B cell (primary cell): ENCODE measurements around the gene MCTP1. TPM values are rescaled to one million over a fixed set of nuclear protein-coding genes. Genes with fewer than 3 reads are reported as not detected.

Source experiments
- ATAC-seq: fragments of 200-7000 bp; cut with Tn5 transposase; one replicate; pipeline ENCODE4 v1.10.0; 2021; ENCODE audit warnings: low read depth, mild to moderate bottlenecking, moderate number of reproducible peaks, moderate library complexity
- CTCF ChIA-PET: fragments of 350-600 bp; sonication (Branson Sonifier 250); formaldehyde crosslinking; loops from one replicate; lab custom pipeline; 2021; ENCODE audit warnings: antibody characterized with exemption, inconsistent platforms; lab: Charles Lee
- POLR2A ChIA-PET: fragments of 350-600 bp; sonication (Branson Sonifier 250); formaldehyde crosslinking; loops from one replicate; lab custom pipeline; 2021; ENCODE audit warnings: antibody characterized with exemption; lab: Charles Lee
- DNase-seq: peaks from one replicate; pipeline ENCODE4 v3.0.0; 2013
- H2AFZ ChIP-seq: 2 replicates; pipeline ENCODE4 v1.6.1; 2012; ENCODE audit warnings: mild to moderate bottlenecking, low read depth, low read length; ENCODE audit not compliant: insufficient read depth, poor library complexity, severe bottlenecking
- H3K27ac ChIP-seq, 2 donors: 1 replicate in 1 of 2; 2 replicates in 1 of 2; pipeline ENCODE4 v1.5.1; 2012 to 2013; ENCODE audit warnings: low read length in 2 of 2, mild to moderate bottlenecking in 2 of 2, moderate library complexity in 1 of 2
- H3K27me3 ChIP-seq, 4 experiments: fragments of 200-600 bp in 1 of 4; sonication (generic) in 1 of 4; replicated peaks in 1 of 4; 1 replicate in 2 of 4; 2 replicates in 2 of 4; pipeline versions ENCODE4 v1.6.1 to v1.7.0; 2013 to 2016; ENCODE audit warnings: low read length in 3 of 4, mild to moderate bottlenecking in 2 of 4, mixed read lengths in 1 of 4, moderate library complexity in 1 of 4; ENCODE audit not compliant: insufficient read depth in 4 of 4, control insufficient read depth in 3 of 4; ENCODE audit errors: control extremely low read depth in 1 of 4
- H3K36me3 ChIP-seq, 2 experiments: replicated peaks in 1 of 2; 1 replicate in 1 of 2; 2 replicates in 1 of 2; pipeline versions ENCODE4 v1.6.1 to v1.7.1; 2013; ENCODE audit warnings: low read length in 1 of 2; ENCODE audit not compliant: insufficient read depth in 2 of 2, control insufficient read depth in 1 of 2; ENCODE audit errors: control extremely low read depth in 1 of 2, extremely low read depth in 1 of 2
- H3K4me1 ChIP-seq, 2 donors: fragments of 200-600 bp in 1 of 2; sonication (generic) in 1 of 2; 1 replicate in 1 of 2; 2 replicates in 1 of 2; pipeline versions ENCODE4 v1.5.1 to v1.6.1; 2013 to 2017; ENCODE audit warnings: low read length in 2 of 2; ENCODE audit not compliant: control insufficient read depth in 2 of 2, insufficient read depth in 2 of 2
- H3K4me2 ChIP-seq: replicated peaks from 2 replicates; pipeline ENCODE3; 2012; ENCODE audit warnings: mild to moderate bottlenecking, low read depth, low read length; ENCODE audit not compliant: poor library complexity, severe bottlenecking
- H3K4me3 ChIP-seq, 5 experiments: fragments of 200-600 bp in 1 of 5; sonication (generic) in 1 of 5; 1 replicate in 3 of 5; 2 replicates in 2 of 5; pipeline versions ENCODE4 v1.5.1 to v1.7.0; 2011 to 2016; ENCODE audit warnings: low read length in 4 of 5, mild to moderate bottlenecking in 4 of 5, low read depth in 2 of 5, control low read depth in 1 of 5, moderate library complexity in 1 of 5; ENCODE audit not compliant: insufficient read depth in 1 of 5; ENCODE audit errors: control extremely low read depth in 1 of 5, extremely low read depth in 1 of 5
- H3K79me2 ChIP-seq: fragments of 200-600 bp; sonication (generic); one replicate; pipeline ENCODE4 v1.6.0; 2016; ENCODE audit warnings: low read length; ENCODE audit not compliant: control insufficient read depth, insufficient read depth
- H3K9ac ChIP-seq: fragments of 200-600 bp; sonication (generic); 2 replicates; pipeline ENCODE4 v1.6.1; 2017; ENCODE audit warnings: mild to moderate bottlenecking, low read length, moderate library complexity
- H3K9me3 ChIP-seq, 3 donors: one replicate each; pipeline versions ENCODE4 v1.6.1 to v1.7.1; 2013; ENCODE audit warnings: low read length in 2 of 3; ENCODE audit not compliant: control insufficient read depth in 2 of 3, insufficient read depth in 1 of 3; ENCODE audit errors: control extremely low read depth in 1 of 3
- H4K20me1 ChIP-seq: 2 replicates; pipeline ENCODE4 v1.6.0; 2012; ENCODE audit warnings: mild to moderate bottlenecking, low read length; ENCODE audit not compliant: insufficient read depth, control insufficient read depth, poor library complexity, severe bottlenecking
- H3K27ac Mint-ChIP-seq: one replicate; pipeline ENCODE4 v1.8.0; 2021; ENCODE audit warnings: mixed read lengths
- H3K27me3 Mint-ChIP-seq: one replicate; pipeline ENCODE4 v1.8.0; 2021; ENCODE audit warnings: mixed read lengths
- H3K4me1 Mint-ChIP-seq: one replicate; pipeline ENCODE4 v1.8.0; 2021; ENCODE audit warnings: mixed read lengths
- H3K4me3 Mint-ChIP-seq: one replicate; pipeline ENCODE4 v1.8.0; 2021; ENCODE audit warnings: mixed read lengths
- H3K9me3 Mint-ChIP-seq: one replicate; pipeline ENCODE4 v1.8.0; 2022; ENCODE audit warnings: mixed read lengths; ENCODE audit not compliant: insufficient read depth
- CTCF ChIP-seq: fragments of 200-600 bp; IDR thresholded peaks from one replicate; pipeline ENCODE4 v1.8.0; 2022; ENCODE audit warnings: antibody characterized with exemption, mild to moderate bottlenecking
- EZH2 ChIP-seq: IDR thresholded peaks from 2 replicates; pipeline ENCODE4 v1.6.1; 2012; ENCODE audit warnings: borderline replicate concordance, low read depth, mild to moderate bottlenecking, moderate library complexity, low read length; ENCODE audit not compliant: insufficient read depth, poor library complexity, severe bottlenecking
- WGBS: methylation state at CpG from one replicate; pipeline ENCODE4 v1.1.5; 2013; ENCODE audit warnings: missing lambda C conversion rate; ENCODE audit not compliant: insufficient coverage; 5-methylcytosine and 5-hydroxymethylcytosine counted together
- intact Hi-C: fragments of 100-400 bp; cut with micrococcal nuclease; formaldehyde crosslinking; loops from one replicate; pipeline ENCODE4 v1.10.0; 2022
- polyA plus RNA-seq: library from polyadenylated mRNA; depleted of rRNA; stranded (reverse); fragments of >200 nt; gene quantifications from 2 replicates; pipeline ENCODE4 v1.2.3, GENCODE V29; 2012
- total RNA-seq, 2 donors: library from RNA; stranded (reverse); fragments of 120-200 nt in 1 of 2; gene quantifications; 1 replicate in 1 of 2; 2 replicates in 1 of 2; pipeline versions ENCODE4 v1.2.3 to v1.2.4, GENCODE V29; 2013 to 2022

The MCTP1 gene
- total and polyA plus RNA-seq, 2 donors (not counting 1 experiment from before 2014, with no cell fraction given), result 0.42 to 2.5 TPM

GRCh38 chr5:95102687-95103086, 182.2 kb downstream of the MCTP1 start:
- no peak overlapping the region for H3K27ac ChIP-seq
- Mint-ChIP-seq H3K4me1 (no peaks in the 10 kb centered on the region), H3K9me3 (no peaks in the 10 kb centered on the region), H3K27me3 (no peaks in the 10 kb centered on the region), H3K27ac (no peak overlapping the region), H3K4me3 (no peak overlapping the region)
- no peak overlapping the region for H3K4me2 ChIP-seq
- POLR2A ChIA-PET, result no interaction called here
- no peak for DNase-seq
- H3K36me3 ChIP-seq, result no peaks in the 10 kb centered on the region
- intact Hi-C loops, result no loop called here
- no peak overlapping the region for H3K4me3 ChIP-seq
- H3K27me3 ChIP-seq, result no peaks in the 10 kb centered on the region
- no peak overlapping the region for H2AFZ ChIP-seq
- no peaks in the 10 kb centered on the region for H3K4me1 ChIP-seq
- no peak overlapping the region for H3K9ac ChIP-seq
- WGBS, result no CpG with 5 or more reads among the region's 1 CpG
- no peak for ATAC-seq
- CTCF ChIA-PET, result no interaction called here
- TF ChIP-seq CTCF, result no peak
- TF ChIP-seq EZH2, result no peak
- H3K79me2 ChIP-seq, result no peaks in the 10 kb centered on the region
- no peaks in the 10 kb centered on the region for H3K9me3 ChIP-seq
- no peaks in the 10 kb centered on the region for H4K20me1 ChIP-seq

GRCh38 chr5:95102080-95102479, 182.8 kb downstream of the MCTP1 start:
- Histone ChIP-seq H2AFZ (no peak overlapping the region), H3K27me3 (no peaks in the 10 kb centered on the region), H3K36me3 (no peaks in the 10 kb centered on the region), H3K4me1 (no peaks in the 10 kb centered on the region), H3K27ac (no peak overlapping the region), H3K9ac (no peak overlapping the region), H3K4me3 (no peak overlapping the region), H3K9me3 (no peaks in the 10 kb centered on the region), H3K4me2 (no peak overlapping the region), H4K20me1 (no peaks in the 10 kb centered on the region), H3K79me2 (no peaks in the 10 kb centered on the region)
- no peak overlapping the region for H3K27ac Mint-ChIP-seq
- ChIA-PET CTCF (no interaction called here), POLR2A (no interaction called here)
- H3K4me3 Mint-ChIP-seq, result no peak overlapping the region
- H3K27me3 Mint-ChIP-seq, result no peaks in the 10 kb centered on the region
- H3K4me1 Mint-ChIP-seq, result no peaks in the 10 kb centered on the region
- TF ChIP-seq CTCF, result no peak
- TF ChIP-seq EZH2, result no peak
- WGBS, result 88% methylated on average over 1 of the region's 1 CpG
- H3K9me3 Mint-ChIP-seq, result no peaks in the 10 kb centered on the region
- intact Hi-C loops, result no loop called here
- no peak for ATAC-seq
- DNase-seq, result no peak
